HL-60 (cell line): Measurements from ENCODE around the gene METTL16.

Experiments used
- TF ChIP-seq, protein P1 (sequence below): IDR thresholded peaks from one replicate; pipeline ENCODE4 v1.5.1; 2011; ENCODE audit warnings: low read length, control low read depth, inconsistent platforms; ENCODE audit not compliant: insufficient read depth
- TF ChIP-seq, protein P2 (sequence below): IDR thresholded peaks from 2 replicates; pipeline ENCODE4 v1.6.1; 2012; ENCODE audit warnings: low read depth; ENCODE audit not compliant: insufficient replicate concordance

DNA sequence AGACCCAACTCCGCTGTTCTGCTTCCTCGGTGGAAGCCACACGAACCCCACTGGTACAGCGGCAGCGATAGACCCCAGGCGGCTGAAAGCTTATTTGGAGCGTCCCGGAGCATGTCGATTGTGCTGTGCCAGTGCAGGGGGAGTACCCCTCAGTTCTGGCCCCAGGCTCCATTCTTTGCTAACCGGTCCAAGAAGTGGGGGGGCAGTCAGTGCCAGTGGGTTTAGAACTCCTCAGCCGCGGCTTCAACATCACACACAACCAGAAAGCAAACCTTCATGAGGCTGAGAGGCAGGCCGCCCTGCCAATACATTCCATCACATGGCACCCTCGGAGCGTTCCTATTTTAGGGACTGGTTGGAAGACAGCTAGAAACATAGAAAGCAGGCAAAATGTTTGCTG lies 109.1 kb downstream of the METTL16 start:
- TF ChIP-seq, protein P1, sequence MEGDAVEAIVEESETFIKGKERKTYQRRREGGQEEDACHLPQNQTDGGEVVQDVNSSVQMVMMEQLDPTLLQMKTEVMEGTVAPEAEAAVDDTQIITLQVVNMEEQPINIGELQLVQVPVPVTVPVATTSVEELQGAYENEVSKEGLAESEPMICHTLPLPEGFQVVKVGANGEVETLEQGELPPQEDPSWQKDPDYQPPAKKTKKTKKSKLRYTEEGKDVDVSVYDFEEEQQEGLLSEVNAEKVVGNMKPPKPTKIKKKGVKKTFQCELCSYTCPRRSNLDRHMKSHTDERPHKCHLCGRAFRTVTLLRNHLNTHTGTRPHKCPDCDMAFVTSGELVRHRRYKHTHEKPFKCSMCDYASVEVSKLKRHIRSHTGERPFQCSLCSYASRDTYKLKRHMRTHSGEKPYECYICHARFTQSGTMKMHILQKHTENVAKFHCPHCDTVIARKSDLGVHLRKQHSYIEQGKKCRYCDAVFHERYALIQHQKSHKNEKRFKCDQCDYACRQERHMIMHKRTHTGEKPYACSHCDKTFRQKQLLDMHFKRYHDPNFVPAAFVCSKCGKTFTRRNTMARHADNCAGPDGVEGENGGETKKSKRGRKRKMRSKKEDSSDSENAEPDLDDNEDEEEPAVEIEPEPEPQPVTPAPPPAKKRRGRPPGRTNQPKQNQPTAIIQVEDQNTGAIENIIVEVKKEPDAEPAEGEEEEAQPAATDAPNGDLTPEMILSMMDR: no peak
- TF ChIP-seq, protein P2, sequence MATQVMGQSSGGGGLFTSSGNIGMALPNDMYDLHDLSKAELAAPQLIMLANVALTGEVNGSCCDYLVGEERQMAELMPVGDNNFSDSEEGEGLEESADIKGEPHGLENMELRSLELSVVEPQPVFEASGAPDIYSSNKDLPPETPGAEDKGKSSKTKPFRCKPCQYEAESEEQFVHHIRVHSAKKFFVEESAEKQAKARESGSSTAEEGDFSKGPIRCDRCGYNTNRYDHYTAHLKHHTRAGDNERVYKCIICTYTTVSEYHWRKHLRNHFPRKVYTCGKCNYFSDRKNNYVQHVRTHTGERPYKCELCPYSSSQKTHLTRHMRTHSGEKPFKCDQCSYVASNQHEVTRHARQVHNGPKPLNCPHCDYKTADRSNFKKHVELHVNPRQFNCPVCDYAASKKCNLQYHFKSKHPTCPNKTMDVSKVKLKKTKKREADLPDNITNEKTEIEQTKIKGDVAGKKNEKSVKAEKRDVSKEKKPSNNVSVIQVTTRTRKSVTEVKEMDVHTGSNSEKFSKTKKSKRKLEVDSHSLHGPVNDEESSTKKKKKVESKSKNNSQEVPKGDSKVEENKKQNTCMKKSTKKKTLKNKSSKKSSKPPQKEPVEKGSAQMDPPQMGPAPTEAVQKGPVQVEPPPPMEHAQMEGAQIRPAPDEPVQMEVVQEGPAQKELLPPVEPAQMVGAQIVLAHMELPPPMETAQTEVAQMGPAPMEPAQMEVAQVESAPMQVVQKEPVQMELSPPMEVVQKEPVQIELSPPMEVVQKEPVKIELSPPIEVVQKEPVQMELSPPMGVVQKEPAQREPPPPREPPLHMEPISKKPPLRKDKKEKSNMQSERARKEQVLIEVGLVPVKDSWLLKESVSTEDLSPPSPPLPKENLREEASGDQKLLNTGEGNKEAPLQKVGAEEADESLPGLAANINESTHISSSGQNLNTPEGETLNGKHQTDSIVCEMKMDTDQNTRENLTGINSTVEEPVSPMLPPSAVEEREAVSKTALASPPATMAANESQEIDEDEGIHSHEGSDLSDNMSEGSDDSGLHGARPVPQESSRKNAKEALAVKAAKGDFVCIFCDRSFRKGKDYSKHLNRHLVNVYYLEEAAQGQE: no peak
